Endodermal cell (in vitro differentiated cells): ENCODE data around the gene CITED2. TPM values are rescaled to one million over a fixed set of nuclear protein-coding genes. Genes with fewer than 3 reads are reported as not detected.

Source experiments
- DNase-seq: peaks from one replicate; pipeline ENCODE4 v3.0.0-alpha.2; 2017
- H3K27ac ChIP-seq: 2 replicates; pipeline ENCODE4 v1.5.1; 2013; ENCODE audit warnings: mild to moderate bottlenecking, low read depth, low read length, moderate library complexity
- H3K27me3 ChIP-seq: 2 replicates; pipeline ENCODE4 v1.6.1; 2013; ENCODE audit warnings: mild to moderate bottlenecking, low read length, moderate library complexity; ENCODE audit not compliant: insufficient read depth, control insufficient read depth, poor library complexity, severe bottlenecking
- H3K36me3 ChIP-seq: 2 replicates; pipeline ENCODE4 v1.7.0; 2013; ENCODE audit warnings: mild to moderate bottlenecking, low read length, moderate library complexity; ENCODE audit not compliant: control insufficient read depth, insufficient read depth
- H3K4me1 ChIP-seq: one replicate; pipeline ENCODE4 v1.7.0; 2013; ENCODE audit warnings: low read length; ENCODE audit not compliant: control insufficient read depth, insufficient read depth
- H3K4me3 ChIP-seq: 2 replicates; pipeline ENCODE4 v1.5.1; 2013; ENCODE audit warnings: mild to moderate bottlenecking, low read length, moderate library complexity
- H3K9ac ChIP-seq: 2 replicates; pipeline ENCODE4 v1.6.1; 2013; ENCODE audit warnings: mild to moderate bottlenecking, low read length, moderate library complexity; ENCODE audit not compliant: poor library complexity, severe bottlenecking; ENCODE audit errors: extremely low read depth
- H3K9me3 ChIP-seq: 2 replicates; pipeline ENCODE4 v1.6.1; 2013; ENCODE audit warnings: mild to moderate bottlenecking, low read length, moderate library complexity; ENCODE audit not compliant: control insufficient read depth
- H3K27ac Mint-ChIP-seq: 2 replicates; pipeline ENCODE4 v1.8.0; 2020; ENCODE audit warnings: mixed read lengths
- H3K27me3 Mint-ChIP-seq: 2 replicates; pipeline ENCODE4 v1.8.0; 2021; ENCODE audit warnings: mild to moderate bottlenecking, mixed read lengths; ENCODE audit not compliant: insufficient read depth
- H3K36me3 Mint-ChIP-seq: 2 replicates; pipeline ENCODE4 v1.8.0; 2020; ENCODE audit warnings: low read depth, mixed read lengths
- H3K4me1 Mint-ChIP-seq: 2 replicates; pipeline ENCODE4 v1.8.0; 2020; ENCODE audit warnings: mixed read lengths
- H3K4me3 Mint-ChIP-seq: 2 replicates; pipeline ENCODE4 v1.8.0; 2020; ENCODE audit warnings: mild to moderate bottlenecking, moderate library complexity, mixed read lengths
- H3K9me3 Mint-ChIP-seq: 2 replicates; pipeline ENCODE4 v1.8.0; 2020; ENCODE audit warnings: mild to moderate bottlenecking, mixed read lengths
- CTCF ChIP-seq: fragments of 200-600 bp; sonication (generic); conservative IDR thresholded peaks from 2 replicates; pipeline ENCODE4 v1.5.0; 2021; ENCODE audit warnings: antibody characterized with exemption, mild to moderate bottlenecking
- WGBS, 2 experiments: methylation state at CpG; one replicate each; pipeline versions ENCODE4 v1.1.5 to v1.1.7; 2013; ENCODE audit warnings: missing lambda C conversion rate in 2 of 2, mixed read lengths in 1 of 2; ENCODE audit not compliant: insufficient coverage in 1 of 2, insufficient read length in 1 of 2; 5-methylcytosine and 5-hydroxymethylcytosine counted together
- total RNA-seq, 2 donors: library from RNA; stranded (reverse); fragmentation: NEBNext Ultra II Directional in 1 of 2; extraction: Animal tissue kit (Norgen Biotek cat#: 25700) in 1 of 2; gene quantifications; 2 replicates in 1 of 2; 3 replicates in 1 of 2; pipeline ENCODE4 v1.2.1, GENCODE V29; 2021

Gene CITED2
- total RNA-seq, 2 donors from 2014 or later, result 80.2 to 118 TPM

- H3K4me3 ChIP-seq, result no peak overlapping the region
- no peaks in the 10 kb centered on the region for H3K27me3 ChIP-seq
- H3K4me1 ChIP-seq, result no peaks in the 10 kb centered on the region
- H3K9ac ChIP-seq, result no peak overlapping the region
- peaks cover 4% of the 10 kb centered on the region for H3K4me1 Mint-ChIP-seq
- H3K4me3 Mint-ChIP-seq, result no peak overlapping the region
- H3K9me3 Mint-ChIP-seq, result peaks cover 7% of the 10 kb centered on the region
- no peaks in the 10 kb centered on the region for H3K36me3 ChIP-seq
- no peaks in the 10 kb centered on the region for H3K36me3 Mint-ChIP-seq
- WGBS, 2 experiments, result 90% methylated on average over 2 to 3 of the region's 3 CpGs
- H3K27ac Mint-ChIP-seq, result no peak overlapping the region
- H3K27me3 Mint-ChIP-seq, result no peaks in the 10 kb centered on the region
- no peak for TF ChIP-seq CTCF
- H3K9me3 ChIP-seq, result no peaks in the 10 kb centered on the region
- H3K27ac ChIP-seq, result no peak overlapping the region
- DNase-seq, result no peak
Measured at GRCh38 chr6:139329224-139329623, 45.2 kb downstream of the CITED2 start.

GRCh38 chr6:139327038-139327437 is 47.4 kb downstream of the CITED2 start:
- TF ChIP-seq CTCF, result no peak
- 95 to 98% methylated on average over 3 to 5 of the region's 5 CpGs for WGBS, 2 experiments

GRCh38 chr6:139325686-139326085 is 48.8 kb downstream of the CITED2 start:
- WGBS, 2 experiments, result 83% methylated on average over 1 of the region's 1 CpG; no CpG with 5 or more reads in 1 of the 2 experiments
- no peaks in the 10 kb centered on the region for H3K27me3 Mint-ChIP-seq
- no peaks in the 10 kb centered on the region for H3K36me3 Mint-ChIP-seq
- no peak overlapping the region for H3K27ac Mint-ChIP-seq
- peaks cover 7% of the 10 kb centered on the region for H3K9me3 Mint-ChIP-seq
- Histone ChIP-seq H3K36me3 (no peaks in the 10 kb centered on the region), H3K9me3 (no peaks in the 10 kb centered on the region), H3K4me1 (no peaks in the 10 kb centered on the region), H3K9ac (no peak overlapping the region), H3K4me3 (no peak overlapping the region), H3K27me3 (no peaks in the 10 kb centered on the region), H3K27ac (no peak overlapping the region)
- peaks cover 9% of the 10 kb centered on the region for H3K4me1 Mint-ChIP-seq
- no peak for DNase-seq
- no peak for TF ChIP-seq CTCF
- no peak overlapping the region for H3K4me3 Mint-ChIP-seq

More at GRCh38 chr6:139327038-139327437, 47.4 kb downstream of the CITED2 start:
- Histone ChIP-seq H3K36me3 (no peaks in the 10 kb centered on the region), H3K27me3 (no peaks in the 10 kb centered on the region), H3K4me1 (no peaks in the 10 kb centered on the region), H3K9ac (no peak overlapping the region), H3K4me3 (no peak overlapping the region), H3K27ac (no peak overlapping the region), H3K9me3 (no peaks in the 10 kb centered on the region)
- Mint-ChIP-seq H3K4me1 (peaks cover 9% of the 10 kb centered on the region), H3K36me3 (no peaks in the 10 kb centered on the region), H3K27ac (no peak overlapping the region), H3K9me3 (peaks cover 7% of the 10 kb centered on the region), H3K4me3 (no peak overlapping the region), H3K27me3 (no peaks in the 10 kb centered on the region)
- DNase-seq, result no peak
